HG03060 (cell line): ENCODE results near the gene MYLK3.
A peak's percentile ranks its signal among the peaks of the same experiment; 100 is the strongest.
"Not testable (repeated sequence)": the region's sequence is repeated elsewhere in the genome, so short reads cannot be mapped to it uniquely, and the experiment has no call there.

ENCODE experiments used
- ATAC-seq: cut with Tn5 transposase; IDR thresholded peaks from one replicate; pipeline ENCODE4 v1.9.1; 2021; ENCODE audit warnings: low read depth, moderate number of reproducible peaks; ENCODE audit not compliant: unreplicated experiment

The MYLK3 gene

GRCh38 chr16:46747777-46748651 is at the start of gene MYLK3:
MYLK3 (minus strand) TSS chr16:46748344; CDS start chr16:46748193, 151 bp downstream.
- ATAC-seq = no peak

GRCh38 chr16:46797501-46797900 is 49.4 kb upstream of the MYLK3 start:
- no peak for ATAC-seq

- no peak for ATAC-seq
These were observed 48.7 kb upstream of the MYLK3 start for GRCh38 chr16:46796764-46797269.

GRCh38 chr16:46793841-46794240 is 45.7 kb upstream of the MYLK3 start:
- ATAC-seq = no peak

- no peak for ATAC-seq
These were observed 42.6 kb upstream of the MYLK3 start for GRCh38 chr16:46790599-46791270.

- ATAC-seq = peak; percentile 45
These were observed 41.6 kb upstream of the MYLK3 start for GRCh38 chr16:46789499-46790414.

- no peak for ATAC-seq
These were observed 40.8 kb upstream of the MYLK3 start for GRCh38 chr16:46788891-46789474.

GRCh38 chr16:46787909-46788308 is 39.8 kb upstream of the MYLK3 start:
- no peak for ATAC-seq

GRCh38 chr16:46785076-46785845 is 37.1 kb upstream of the MYLK3 start:
- no peak for ATAC-seq

- ATAC-seq = not testable (repeated sequence)
These were observed 36.4 kb upstream of the MYLK3 start for GRCh38 chr16:46784569-46784968.

- ATAC-seq = no peak
These were observed 35.7 kb upstream of the MYLK3 start for GRCh38 chr16:46783800-46784199.

GRCh38 chr16:46782320-46782719 is 34.2 kb upstream of the MYLK3 start:
- ATAC-seq = no peak

GRCh38 chr16:46777804-46778203 is 29.7 kb upstream of the MYLK3 start:
- no peak for ATAC-seq

GRCh38 chr16:46775214-46775613 is 27.1 kb upstream of the MYLK3 start:
- ATAC-seq = no peak

- ATAC-seq = peak; percentile 77
These were observed 26.6 kb upstream of the MYLK3 start for GRCh38 chr16:46774743-46775177.

- no peak for ATAC-seq
These were observed 24.3 kb upstream of the MYLK3 start for GRCh38 chr16:46772463-46772862.

GRCh38 chr16:46768809-46769208 is 20.7 kb upstream of the MYLK3 start:
- no peak for ATAC-seq

GRCh38 chr16:46765050-46765449 is 16.9 kb upstream of the MYLK3 start:
- no peak for ATAC-seq

GRCh38 chr16:46763147-46763546 is 15.0 kb upstream of the MYLK3 start:
- no peak for ATAC-seq
